Tibial nerve (tissue), 3 donors: ENCODE measurements around the gene ID3.

Source experiments
- CTCF ChIP-seq, 5 experiments: fragments of 200-600 bp in 3 of 5; fragments of 450-650 bp in 2 of 5; sonication (generic) in 3 of 5; IDR thresholded peaks; one replicate each; pipeline ENCODE4 v1.5.1; 2016 to 2019; ENCODE audit warnings: antibody characterized with exemption in 5 of 5, mild to moderate bottlenecking in 3 of 5, moderate library complexity in 2 of 5
- POLR2A ChIP-seq, 2 donors: fragments of 450-650 bp; IDR thresholded peaks; one replicate each; pipeline ENCODE4 v1.6.1; 2017; ENCODE audit warnings: antibody characterized with exemption in 2 of 2, mild to moderate bottlenecking in 2 of 2, moderate library complexity in 2 of 2

DNA sequence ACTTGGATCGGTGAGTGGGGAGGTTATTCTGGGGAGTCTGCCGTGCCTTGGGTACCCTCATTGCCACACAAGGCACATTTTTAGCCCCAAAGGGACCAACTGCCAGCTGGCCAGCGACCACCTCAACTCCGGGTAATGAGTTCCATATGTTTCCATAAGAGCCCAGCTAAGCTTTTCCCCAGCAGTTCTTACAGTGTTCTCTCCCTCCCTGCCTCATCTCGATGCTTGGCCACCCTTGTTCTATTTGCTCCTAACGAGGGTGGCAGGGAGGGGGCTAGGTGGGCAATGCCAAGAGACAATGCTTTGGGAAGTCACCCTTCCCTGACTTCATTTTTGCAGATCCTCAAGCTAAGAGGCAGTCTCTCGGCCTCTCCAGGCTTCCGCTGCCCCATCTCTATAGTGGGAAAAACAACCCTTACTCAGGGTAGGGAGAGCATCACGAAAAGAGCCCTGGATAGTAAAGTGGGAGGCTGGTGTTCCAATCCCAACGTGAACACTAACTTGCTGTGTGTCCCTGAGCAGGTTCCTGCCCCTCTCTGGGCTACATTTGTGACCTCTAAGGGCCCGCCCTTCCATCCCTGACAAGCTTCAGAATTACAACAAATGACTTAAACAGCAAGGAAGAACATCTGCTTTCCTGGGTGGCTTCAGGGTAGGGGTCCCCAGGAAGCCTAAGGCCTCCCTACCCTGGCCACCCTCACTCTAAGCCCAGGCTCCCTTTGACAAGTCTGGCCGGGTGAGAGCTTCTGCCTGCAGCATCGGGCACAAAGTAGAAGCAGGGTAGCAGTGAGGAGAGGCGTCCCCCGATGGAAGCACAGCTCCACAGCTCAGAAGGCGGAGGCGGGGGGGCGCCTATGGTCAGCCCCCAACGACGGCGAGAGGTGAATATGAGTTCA lies 5.8 kb downstream of the ID3 start:
- TF ChIP-seq CTCF (IDR thresholded peaks at IDR 0.05) (no peak), POLR2A (IDR thresholded peaks at IDR 0.05) (no peak)
